HG03520 (cell line): ENCODE data around the gene MVD.

ENCODE experiments used
- ATAC-seq: cut with Tn5 transposase; IDR thresholded peaks from one replicate; pipeline ENCODE4 v1.9.1; 2021; ENCODE audit warnings: mild to moderate bottlenecking, moderate library complexity; ENCODE audit not compliant: unreplicated experiment

Gene MVD

GRCh38 chr16:88630433-88630832 lies 32.5 kb downstream of the MVD start:
- no peak for ATAC-seq

GRCh38 chr16:88629835-88630234 lies 33.1 kb downstream of the MVD start:
- ATAC-seq, result no peak

GRCh38 chr16:88628512-88628974 lies 34.3 kb downstream of the MVD start:
- ATAC-seq, result no peak

- no peak for ATAC-seq
Observed at GRCh38 chr16:88627531-88628411, 35.1 kb downstream of the MVD start.

- no peak for ATAC-seq
Observed at GRCh38 chr16:88626646-88627045, 36.2 kb downstream of the MVD start.

- ATAC-seq, result no peak
Observed at GRCh38 chr16:88624977-88625576, 37.8 kb downstream of the MVD start.

GRCh38 chr16:88624481-88624880 lies 38.4 kb downstream of the MVD start:
- no peak for ATAC-seq

GRCh38 chr16:88623858-88624257 lies 39.0 kb downstream of the MVD start:
- ATAC-seq, result no peak

GRCh38 chr16:88622866-88623265 lies 40.0 kb downstream of the MVD start:
- no peak for ATAC-seq

- ATAC-seq, result no peak
Observed at GRCh38 chr16:88622125-88622524, 40.8 kb downstream of the MVD start.

- ATAC-seq, result no peak
Observed at GRCh38 chr16:88619859-88620815, 42.8 kb downstream of the MVD start.

GRCh38 chr16:88618956-88619667 lies 43.8 kb downstream of the MVD start:
- no peak for ATAC-seq

- ATAC-seq, result no peak
Observed at GRCh38 chr16:88618182-88618955, 44.5 kb downstream of the MVD start.

- no peak for ATAC-seq
Observed at GRCh38 chr16:88617268-88618031, 45.4 kb downstream of the MVD start.

GRCh38 chr16:88616736-88617135 lies 46.2 kb downstream of the MVD start:
- ATAC-seq, result no peak

- ATAC-seq, result no peak
Observed at GRCh38 chr16:88616320-88616719, 46.6 kb downstream of the MVD start.

GRCh38 chr16:88614818-88615580 lies 47.9 kb downstream of the MVD start:
- ATAC-seq, result no peak
